GM18499 (cell line): Measurements from ENCODE around the gene TDG.

Experiments
- ATAC-seq: cut with Tn5 transposase; IDR thresholded peaks from one replicate; pipeline ENCODE4 v1.9.1; 2021; ENCODE audit warnings: moderate number of reproducible peaks; ENCODE audit not compliant: insufficient read depth, unreplicated experiment

The TDG gene

GRCh38 chr12:103965590-103966504 lies at the start of gene TDG:
TSS of gene TDG (plus strand) at chr12:103965872. CDS start at chr12:103966038, 166 bp downstream.
- ATAC-seq = peak; percentile 81

- ATAC-seq = no peak
These were observed 47.8 kb upstream of the TDG start for GRCh38 chr12:103917873-103918272.

- peak; percentile 37 for ATAC-seq
These were observed 40.7 kb upstream of the TDG start for GRCh38 chr12:103924761-103925641.

- ATAC-seq = no peak
These were observed 37.0 kb upstream of the TDG start for GRCh38 chr12:103928682-103929045.

GRCh38 chr12:103929046-103929783 lies 36.5 kb upstream of the TDG start:
- ATAC-seq = no peak

- no peak for ATAC-seq
These were observed 36.0 kb upstream of the TDG start for GRCh38 chr12:103929784-103930033.

- ATAC-seq = peak; percentile 40
These were observed 35.5 kb upstream of the TDG start, which contains the start of gene HSP90B1 for GRCh38 chr12:103930034-103930786. TSS of gene HSP90B1 (plus strand) at chr12:103930410. CDS start at chr12:103930516, 106 bp downstream.

GRCh38 chr12:103930787-103931735 lies 34.6 kb upstream of the TDG start:
- no peak for ATAC-seq

GRCh38 chr12:103933237-103933636 lies 32.4 kb upstream of the TDG start:
- no peak for ATAC-seq

- ATAC-seq = no peak
These were observed 29.0 kb upstream of the TDG start for GRCh38 chr12:103936679-103937078.

GRCh38 chr12:103944964-103945363 lies 20.7 kb upstream of the TDG start:
- no peak for ATAC-seq

- ATAC-seq = no peak
These were observed 17.7 kb upstream of the TDG start for GRCh38 chr12:103947871-103948555.

GRCh38 chr12:103948746-103949406 lies 16.8 kb upstream of the TDG start:
- ATAC-seq = no peak

- no peak for ATAC-seq
These were observed 13.2 kb upstream of the TDG start for GRCh38 chr12:103952497-103952896.

- ATAC-seq = no peak
These were observed 9.7 kb upstream of the TDG start for GRCh38 chr12:103955811-103956508.

GRCh38 chr12:103956509-103957027 lies 9.1 kb upstream of the TDG start:
- peak; percentile 12 for ATAC-seq

- ATAC-seq = no peak
These were observed 7.7 kb upstream of the TDG start for GRCh38 chr12:103957865-103958388.
